Testis (tissue), 2 donors: ENCODE measurements around the gene CCDC107.

Source experiments
- CTCF ChIP-seq, 3 experiments: fragments of 450-650 bp in 2 of 3; fragments of 200-600 bp in 1 of 3; sonication (generic) in 1 of 3; IDR thresholded peaks; one replicate each; pipeline ENCODE4 v1.5.1; 2016 to 2019; ENCODE audit warnings: antibody characterized with exemption in 3 of 3, mild to moderate bottlenecking in 2 of 3, moderate library complexity in 1 of 3
- POLR2A ChIP-seq: fragments of 450-650 bp; IDR thresholded peaks from one replicate; pipeline ENCODE4 v1.6.1; 2017; ENCODE audit warnings: antibody characterized with exemption, mild to moderate bottlenecking, moderate library complexity

GRCh38 chr9:35706951-35707350 lies 48.9 kb downstream of the CCDC107 start:
- TF ChIP-seq CTCF (IDR thresholded peaks at IDR 0.05): no peak
- TF ChIP-seq POLR2A: no peak
